ENCODE results near the gene COG4. TPM values are rescaled to one million over a fixed set of nuclear protein-coding genes. Genes with fewer than 3 reads are reported as not detected.
"Not testable (repeated sequence)": the region's sequence is repeated elsewhere in the genome, so short reads cannot be mapped to it uniquely, and the experiment has no call there.

Gene COG4
- total RNA-seq, 1 donor from 2014 or later = 49.1 TPM

DNA sequence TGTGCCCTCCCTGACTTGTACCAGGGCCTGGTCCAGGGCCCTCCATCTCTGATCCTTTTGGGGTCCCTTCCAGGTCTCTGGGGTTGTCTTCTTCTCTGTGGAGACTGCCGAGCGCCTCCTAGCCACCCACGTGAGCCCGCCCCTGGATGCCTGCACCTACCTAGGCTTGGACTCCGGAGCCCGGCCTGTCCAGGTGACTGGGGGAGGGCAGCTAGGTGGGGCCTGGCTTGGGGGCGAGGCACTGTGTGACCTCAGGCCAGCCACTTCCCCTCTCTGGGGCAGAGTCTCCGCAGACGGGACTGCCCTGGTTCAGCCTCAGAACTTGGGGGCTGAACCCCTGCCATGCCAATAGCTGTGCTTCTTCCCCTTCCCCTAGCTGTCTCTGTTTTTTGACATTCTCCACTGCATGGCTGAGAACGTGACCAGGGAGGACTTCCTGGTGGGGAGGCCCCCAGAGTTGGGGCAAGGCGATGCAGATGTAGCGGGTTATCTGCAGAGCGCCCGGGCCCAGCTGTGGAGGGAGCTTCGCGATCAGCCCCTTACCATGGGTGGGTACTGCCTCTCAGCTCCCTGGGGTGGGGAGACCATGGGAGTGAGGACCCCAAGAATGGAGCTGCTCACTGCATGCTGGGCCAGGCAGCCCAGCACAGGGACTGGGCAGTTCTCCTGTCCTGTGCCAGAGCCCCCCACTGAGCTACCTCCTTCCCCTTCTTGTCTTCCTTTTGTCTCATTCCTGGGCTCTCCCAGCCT, 54.4 kb downstream of the COG4 start:
- intact Hi-C loops (cut with DNase I) = no loop called here
- ATAC-seq (ENCODE audit: poor library complexity) (no peak), DNase-seq (no peak)

DNA sequence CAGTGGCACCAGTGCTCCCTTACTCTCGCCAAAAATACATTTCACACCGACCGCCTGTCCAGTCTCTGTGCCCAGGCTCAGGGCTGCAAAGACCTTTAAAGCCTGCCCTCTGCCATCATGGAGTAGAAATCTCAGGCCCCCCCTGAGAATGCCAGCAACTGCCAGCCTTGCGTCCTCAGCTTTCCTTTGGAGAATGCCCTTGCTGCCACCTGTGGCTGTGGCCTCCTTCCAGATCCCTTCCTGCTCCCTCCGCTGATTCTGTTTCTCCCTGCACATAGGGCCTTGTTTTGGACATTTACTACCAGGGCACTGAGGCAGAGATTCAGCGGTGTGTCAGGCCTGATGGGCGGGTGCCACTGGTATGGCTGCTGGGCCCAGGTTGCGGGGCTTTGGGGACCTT, 55.7 kb downstream of the COG4 start:
- intact Hi-C loops (cut with DNase I) = no loop called here
- ATAC-seq (ENCODE audit: poor library complexity) (no peak), DNase-seq (no peak)

DNA sequence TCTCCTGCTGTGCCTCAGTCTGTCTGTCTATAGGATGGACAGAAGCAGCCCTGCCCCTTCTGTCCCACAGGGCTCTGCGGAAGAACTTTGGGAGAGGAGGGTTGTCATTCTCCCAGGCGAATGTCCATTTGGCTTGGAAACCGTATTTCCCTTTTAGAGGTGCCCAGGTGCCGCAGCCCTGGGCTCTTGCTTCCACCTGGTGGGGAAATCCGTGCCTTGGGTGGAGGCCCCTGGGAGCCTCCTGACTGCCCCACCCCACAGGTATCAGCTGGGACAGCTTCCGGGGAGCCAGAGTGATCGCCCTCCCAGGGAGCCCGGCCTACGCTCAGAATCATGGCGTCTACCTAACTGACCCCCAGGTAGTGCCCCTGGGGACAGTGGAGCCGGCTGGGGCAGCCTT, 56.2 kb downstream of the COG4 start:
- intact Hi-C loops (cut with DNase I) = no loop called here
- ATAC-seq (ENCODE audit: poor library complexity) (no peak), DNase-seq (no peak)

DNA sequence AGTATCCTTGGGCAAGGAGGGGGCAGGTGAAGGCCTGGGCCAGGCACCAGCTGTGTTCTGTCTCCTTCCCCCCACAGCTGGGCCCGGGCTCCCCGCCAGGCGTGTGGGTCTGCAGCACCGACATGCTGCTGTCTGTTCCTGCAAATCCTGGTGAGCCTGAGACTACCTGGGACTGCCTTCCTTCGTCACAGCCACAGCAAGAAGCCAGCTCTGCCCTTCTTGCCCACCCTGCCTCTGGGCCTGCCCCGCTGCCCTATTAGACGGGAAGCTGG, 56.6 kb downstream of the COG4 start:
- no peak for ATAC-seq (ENCODE audit: poor library complexity)
- intact Hi-C loops (cut with DNase I) = no loop called here
- no peak for DNase-seq

DNA sequence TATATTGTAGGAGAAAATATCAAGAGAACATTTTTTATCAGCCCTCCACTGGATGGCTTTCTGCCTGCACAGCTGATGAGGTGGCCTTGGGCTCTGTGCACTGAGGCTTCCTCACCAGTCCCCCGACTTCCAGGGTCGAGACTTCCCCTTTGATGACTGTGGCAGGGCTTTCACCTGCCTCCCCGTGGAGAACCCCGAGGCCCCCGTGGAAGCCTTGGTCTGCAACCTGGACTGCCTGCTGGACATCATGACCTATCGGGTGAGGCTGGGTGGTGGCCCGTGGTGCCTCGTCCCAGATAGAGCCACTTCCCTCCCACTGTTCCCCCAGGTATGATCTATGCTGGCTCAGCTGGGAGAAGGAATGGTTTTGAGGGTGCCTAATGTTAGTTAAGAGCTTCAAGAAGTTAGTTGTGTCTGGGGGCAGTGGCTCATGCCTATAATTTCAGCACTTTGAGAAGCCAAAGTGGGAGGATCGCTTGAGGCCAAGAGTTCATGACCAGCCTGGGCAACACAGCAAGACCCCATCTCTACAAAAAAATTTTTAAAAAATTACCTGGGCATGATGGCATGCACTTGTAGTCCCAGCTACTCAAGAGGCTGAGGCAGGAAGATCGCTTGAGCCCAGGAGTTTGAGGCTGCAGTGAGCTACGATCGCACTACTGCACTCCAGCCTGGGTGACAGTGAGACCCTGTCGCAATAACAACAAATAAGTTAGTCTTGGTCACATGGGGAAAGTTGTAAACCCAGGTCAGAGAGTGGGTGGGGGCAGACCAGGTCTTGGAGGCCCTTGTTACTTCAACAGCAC, 57.2 kb downstream of the COG4 start:
- intact Hi-C loops (cut with DNase I) = no loop called here
- DNase-seq (no peak), ATAC-seq (ENCODE audit: poor library complexity) (no peak)

DNA sequence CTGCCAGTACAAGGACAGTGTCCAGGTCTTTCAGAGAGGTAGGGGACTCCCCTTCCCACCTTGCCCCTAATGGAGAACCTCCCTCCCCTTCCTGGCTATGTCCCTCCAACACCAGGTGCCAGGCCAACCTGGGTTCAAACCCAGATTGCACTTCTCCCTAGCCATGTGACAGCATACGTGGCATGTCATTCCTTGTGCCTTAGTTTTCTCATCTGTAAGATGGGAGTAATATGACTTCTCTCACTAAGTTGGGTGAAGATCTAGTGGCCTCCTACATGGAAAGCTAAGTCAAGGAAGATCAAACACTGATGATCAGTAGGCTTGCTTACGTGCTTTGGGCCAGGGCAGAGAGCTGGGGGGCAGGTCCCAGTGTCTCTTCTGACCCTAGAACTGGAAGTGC, 60.1 kb downstream of the COG4 start:
- no peak for DNase-seq
- ATAC-seq (ENCODE audit: poor library complexity) = no peak
- intact Hi-C loops (cut with DNase I) = no loop called here

DNA sequence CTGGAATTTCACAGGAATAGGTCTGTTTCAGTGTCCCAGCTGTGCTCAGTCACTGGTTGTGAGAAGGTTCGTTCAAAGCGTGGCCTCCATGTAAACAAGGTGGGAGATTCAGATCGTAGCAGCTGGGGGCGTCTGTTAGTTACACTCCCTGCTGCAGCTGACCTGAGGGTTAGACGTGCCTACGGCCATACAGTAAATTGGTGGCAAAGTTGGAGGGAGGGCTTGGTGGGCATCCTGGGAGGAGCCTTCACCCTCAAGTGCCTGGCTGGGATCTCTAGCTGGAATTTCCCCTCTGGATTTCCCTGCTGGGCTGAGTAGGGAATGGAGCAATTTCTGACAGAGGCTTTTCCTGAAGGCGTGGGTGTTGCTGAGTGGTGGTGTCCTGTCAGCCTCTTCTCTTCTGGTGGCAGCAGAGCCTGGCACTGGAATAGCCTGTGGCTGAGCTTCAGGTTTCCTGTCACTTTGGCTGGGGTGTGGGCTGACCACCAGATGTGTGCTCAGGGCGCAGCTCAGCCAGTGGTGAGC, 62.6 kb downstream of the COG4 start:
- no peak for DNase-seq
- intact Hi-C loops (cut with DNase I) = no loop called here
- ATAC-seq (ENCODE audit: poor library complexity) = peak; percentile 78

DNA sequence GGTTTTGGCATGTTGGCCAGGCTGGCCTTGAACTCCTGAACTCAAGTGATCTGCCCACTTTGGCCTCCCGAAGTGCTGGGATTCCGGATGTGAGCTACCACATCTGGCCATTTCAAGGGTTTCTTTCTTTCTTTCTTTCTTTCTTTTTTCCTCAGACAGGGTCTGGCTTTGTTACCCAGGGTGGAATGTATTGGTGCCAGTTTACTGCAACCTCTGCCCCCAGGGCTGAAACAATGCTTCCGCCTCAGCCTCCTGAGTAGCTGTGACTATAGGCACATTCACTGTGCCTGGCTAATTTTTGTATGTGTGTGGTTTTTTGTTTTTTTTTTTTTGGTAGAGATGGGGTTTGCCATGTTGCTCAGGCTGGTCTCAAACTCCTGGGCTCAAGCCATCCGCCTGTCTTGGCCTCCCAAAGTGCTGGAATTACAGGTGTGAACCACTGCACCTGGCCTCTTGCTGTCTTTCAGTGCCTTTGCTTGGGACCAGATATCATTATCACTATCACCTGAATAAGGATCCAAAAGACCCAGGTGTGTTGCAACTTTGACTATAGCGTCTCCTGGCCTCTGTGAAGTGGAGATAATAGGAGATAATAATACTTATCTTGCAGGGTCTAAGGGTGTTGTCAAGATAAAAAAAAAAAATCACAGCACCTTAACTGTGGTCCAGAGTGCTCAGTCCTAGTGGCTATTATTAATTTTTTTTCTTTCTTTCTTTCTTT, 65.7 kb downstream of the COG4 start:
- intact Hi-C loops (cut with DNase I) = no loop called here
- no peak for DNase-seq
- no peak for ATAC-seq (ENCODE audit: poor library complexity)

DNA sequence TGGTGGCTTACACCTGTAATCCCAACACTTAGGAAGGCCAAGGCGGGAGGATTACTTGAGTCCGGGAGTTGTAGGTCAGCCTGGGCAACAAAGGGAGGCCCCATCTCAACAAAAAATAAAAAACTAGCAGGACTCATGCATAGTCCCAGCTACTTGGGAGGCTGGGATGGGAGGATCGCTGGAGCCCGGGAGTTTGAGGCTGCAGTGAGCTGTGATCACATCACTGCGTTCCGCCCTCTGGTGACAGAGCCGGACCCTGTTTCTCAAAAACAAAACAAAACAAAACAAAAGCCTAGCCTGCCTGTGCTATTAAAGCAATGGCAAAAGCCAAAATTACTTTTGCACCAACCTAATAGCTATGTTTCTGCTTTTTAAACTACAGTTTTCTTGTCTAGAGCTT, 67.4 kb downstream of the COG4 start:
- peak; percentile 24 for DNase-seq
- intact Hi-C loops (cut with DNase I) = no loop called here

DNA sequence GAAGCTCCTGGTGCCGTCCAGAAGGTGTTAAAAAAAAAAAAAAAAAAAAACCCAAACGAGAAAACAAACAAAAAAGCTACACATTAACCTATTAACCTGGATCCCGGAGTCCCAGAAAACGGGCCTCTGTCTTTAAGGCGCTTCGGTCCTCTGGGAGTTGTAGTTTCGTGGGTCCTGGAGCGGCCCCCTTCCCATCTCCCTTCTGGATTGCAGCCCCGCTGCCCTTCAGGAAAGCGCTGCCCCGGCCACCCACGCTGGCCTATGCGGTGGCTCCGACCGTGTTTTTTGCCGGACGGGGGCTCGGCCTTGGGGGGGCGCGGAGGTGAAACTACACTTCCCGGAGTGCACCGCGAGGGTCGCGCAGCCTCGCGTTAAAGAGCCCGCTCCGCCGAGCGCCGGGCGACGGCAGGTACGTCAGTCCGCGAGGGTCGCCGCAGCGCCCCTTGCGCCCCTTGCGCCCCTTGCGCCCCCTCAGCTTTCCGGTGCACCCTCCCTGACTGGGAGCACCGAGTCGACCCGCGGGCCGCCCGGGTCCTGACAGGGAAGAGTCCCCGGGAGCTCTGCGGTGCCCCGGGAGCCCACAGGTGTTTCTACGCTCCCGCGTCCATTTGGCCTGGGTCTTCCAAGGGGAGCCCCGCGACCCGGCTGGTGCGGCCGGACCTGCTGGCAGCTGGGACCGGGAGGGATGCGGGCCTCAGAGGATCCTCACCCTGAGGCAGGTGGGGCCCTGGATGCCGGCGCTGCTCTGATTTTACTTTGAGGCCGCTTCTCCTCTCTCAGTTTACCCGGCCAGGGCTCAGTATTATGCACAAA, 68.9 kb downstream of the COG4 start, which contains the start of gene FCSK:
FCSK (plus strand) TSS at position 374 of the 813 bp plus-strand sequence. CDS start 8,596 bp downstream, outside the sequence.
- intact Hi-C loops (cut with DNase I) = no loop called here
- DNase-seq (peak; percentile 81), ATAC-seq (ENCODE audit: poor library complexity) (peak; percentile 96)

More for the DNA sequence above, 67.4 kb downstream of the COG4 start:
- ATAC-seq (ENCODE audit: poor library complexity) = no peak

DNA sequence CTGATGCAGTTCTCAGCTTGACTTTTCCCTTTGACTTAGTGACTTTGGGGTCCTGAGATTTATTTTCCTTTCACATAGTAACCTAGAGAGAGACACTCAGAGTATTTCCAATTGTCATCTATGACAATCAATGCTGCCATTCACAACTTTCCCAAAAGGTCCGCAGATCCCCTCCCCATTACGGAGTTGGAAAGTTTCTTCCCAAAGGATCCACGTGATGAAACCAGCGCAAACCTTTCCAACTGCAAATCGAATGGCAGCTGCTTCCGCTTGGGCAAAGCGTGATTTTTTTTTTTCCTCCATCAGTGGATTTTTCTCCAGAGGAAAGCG, 69.5 kb downstream of the COG4 start:
- intact Hi-C loops (cut with DNase I) = no loop called here
- ATAC-seq (ENCODE audit: poor library complexity) (peak; percentile 55), DNase-seq (no peak)

DNA sequence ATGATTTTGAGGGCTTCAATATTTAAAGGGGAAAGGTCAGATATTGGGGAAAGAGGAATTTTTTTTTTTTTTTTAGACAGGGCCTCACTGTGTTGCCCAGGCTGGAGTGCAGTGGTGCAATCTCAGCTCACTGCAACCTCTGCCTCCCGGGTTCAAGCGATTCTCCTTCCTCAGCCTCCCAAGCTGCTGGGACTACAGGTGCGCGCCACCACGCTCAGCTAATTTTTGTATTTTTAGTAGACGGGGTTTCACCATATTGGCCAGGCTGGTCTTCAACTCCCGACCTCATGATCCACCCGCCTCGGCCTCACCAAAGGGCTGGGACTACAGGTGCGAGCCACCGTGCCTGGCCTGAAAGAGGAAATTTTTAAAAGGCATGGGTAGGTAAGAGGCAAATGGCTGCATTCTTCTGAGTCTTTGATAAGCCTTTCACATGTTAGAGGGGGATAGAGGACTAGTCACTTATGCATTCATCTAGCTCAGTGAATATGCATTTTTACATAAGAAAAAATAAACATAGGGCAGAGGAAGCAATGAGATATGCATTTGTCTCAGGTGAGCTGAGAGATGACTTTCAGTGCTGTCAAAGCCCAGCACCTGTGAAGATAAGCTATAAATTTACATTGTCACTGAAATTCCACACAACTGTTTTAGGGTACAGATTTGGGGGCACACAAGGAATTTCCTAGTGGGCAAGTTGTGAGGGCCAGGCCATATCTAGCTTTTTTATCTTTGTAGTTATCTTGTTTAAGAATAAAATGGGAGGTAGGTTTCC, 70.0 kb downstream of the COG4 start:
- intact Hi-C loops (cut with DNase I) = no loop called here
- ATAC-seq (ENCODE audit: poor library complexity) (no peak), DNase-seq (peak; percentile 21)

DNA sequence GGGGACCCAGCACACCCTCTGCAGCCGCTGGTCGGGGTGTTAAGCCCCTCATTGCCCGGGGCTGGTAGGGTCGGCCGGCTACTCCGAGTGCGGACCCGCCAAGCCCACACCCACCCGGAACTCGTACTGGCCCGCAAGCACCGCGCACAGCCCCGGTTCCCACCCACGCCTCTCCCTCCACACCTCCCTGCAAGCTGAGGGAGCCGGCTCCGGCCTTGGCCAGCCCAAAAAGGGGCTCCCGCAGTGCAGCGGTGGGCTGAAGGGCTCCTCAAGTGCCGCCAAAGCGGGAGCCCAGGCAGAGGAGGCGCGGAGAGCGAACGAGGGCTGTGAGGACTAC, 72.4 kb downstream of the COG4 start:
- ATAC-seq (ENCODE audit: poor library complexity); intact Hi-C loops (cut with DNase I): not testable (repeated sequence)
- peak; percentile 32 for DNase-seq

DNA sequence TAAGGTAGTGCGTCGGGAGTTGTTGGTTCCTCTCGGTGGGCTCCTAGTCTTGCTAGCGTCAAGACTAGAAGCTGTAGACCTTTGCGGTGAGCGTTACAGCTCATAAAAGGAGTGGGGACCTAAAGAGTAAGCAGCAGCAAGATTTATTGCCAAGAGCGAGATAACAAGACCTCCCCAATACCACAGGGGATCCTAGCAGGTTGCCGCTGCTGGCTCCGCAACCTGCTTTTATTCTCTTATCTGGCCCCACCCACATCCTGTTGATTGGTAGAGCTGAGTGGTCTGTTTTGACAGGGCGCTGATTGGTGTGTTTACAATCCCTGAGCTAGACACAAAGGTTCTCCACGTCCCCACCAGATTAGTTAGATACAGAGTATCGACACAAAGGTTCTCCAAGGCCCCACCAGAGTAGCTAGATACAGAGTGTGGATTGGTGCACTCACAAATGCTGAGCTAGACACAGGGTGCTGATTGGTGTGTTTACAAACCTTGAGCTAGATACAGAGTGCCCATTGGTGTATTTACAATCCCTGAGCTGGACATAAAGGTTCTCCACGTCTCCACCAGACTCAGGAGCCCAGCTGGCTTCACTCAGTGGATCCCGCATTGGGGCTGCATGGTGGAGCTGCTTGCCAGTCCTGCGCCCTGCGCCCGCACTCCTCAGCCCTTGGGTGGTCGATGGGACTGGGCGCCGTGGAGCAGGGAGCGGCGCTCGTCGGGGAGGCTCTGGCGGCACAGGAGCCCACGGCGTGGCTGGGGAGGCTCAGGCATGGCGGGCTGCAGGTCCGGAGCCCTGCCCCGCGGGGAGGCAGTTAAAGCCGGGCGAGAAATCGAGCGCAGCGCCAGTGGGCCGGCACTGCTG, 73.0 kb downstream of the COG4 start:
- ATAC-seq (ENCODE audit: poor library complexity); intact Hi-C loops (cut with DNase I): not testable (repeated sequence)
- peak; percentile 26 for DNase-seq

DNA sequence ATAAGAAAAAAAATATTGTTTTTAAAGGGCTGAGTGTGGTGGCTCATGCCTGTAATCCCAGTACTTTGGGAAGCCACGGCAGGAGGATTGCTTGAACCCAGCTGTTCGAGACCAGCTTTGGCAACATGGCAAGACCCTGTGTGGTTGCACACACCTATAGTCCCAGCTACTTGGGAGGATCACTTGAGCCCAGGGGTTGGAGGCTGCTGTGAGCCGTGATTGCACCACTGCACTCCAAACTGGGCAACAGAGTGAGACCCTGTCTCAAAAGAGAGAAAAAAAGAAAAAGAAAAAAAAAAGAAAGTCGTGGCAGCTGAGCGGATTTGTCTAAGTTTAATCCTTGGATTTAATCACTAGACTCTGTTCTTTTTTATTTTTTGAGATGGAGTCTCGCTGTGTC, 75.3 kb downstream of the COG4 start:
- intact Hi-C loops (cut with DNase I) = no loop called here
- DNase-seq = no peak
- no peak for ATAC-seq (ENCODE audit: poor library complexity)

DNA sequence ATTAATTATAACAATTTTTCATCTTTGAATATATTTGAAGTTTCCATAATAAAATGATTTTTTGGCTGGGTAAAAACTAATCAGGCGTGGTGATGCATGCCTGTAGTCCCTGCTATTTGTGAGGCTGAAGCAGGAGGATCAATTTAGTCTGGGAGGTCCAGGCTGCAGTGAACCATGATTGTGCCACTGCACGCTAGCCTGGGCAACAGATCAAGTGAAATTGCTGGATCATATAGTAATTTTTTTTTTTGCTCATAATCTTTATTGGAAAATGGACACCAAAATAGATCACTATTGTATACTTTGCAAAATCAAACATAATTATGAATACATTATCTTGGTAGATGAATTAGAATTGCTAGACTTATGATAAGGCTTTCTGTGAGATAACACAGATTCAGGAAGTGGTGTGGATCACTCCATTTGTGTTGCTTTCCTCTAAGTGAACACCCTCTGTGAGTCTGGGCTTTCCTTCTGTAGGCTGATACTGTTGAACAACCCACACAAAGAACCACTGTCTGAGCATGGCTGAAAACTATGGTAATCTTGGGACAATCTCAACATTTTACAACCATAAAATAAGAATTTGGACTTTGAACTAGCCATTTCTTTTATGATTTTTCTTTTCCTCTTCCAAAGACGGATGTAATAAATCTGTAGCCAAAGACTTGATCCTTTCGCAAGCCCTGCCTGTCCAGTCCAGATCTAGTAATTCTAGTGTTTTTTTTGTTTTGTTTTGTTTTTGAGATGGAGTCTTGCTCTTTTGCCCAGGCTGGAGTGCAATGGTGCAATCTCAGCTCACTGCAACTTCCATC, 78.9 kb downstream of the COG4 start:
- ATAC-seq (ENCODE audit: poor library complexity) = no peak
- intact Hi-C loops (cut with DNase I) = no loop called here

DNA sequence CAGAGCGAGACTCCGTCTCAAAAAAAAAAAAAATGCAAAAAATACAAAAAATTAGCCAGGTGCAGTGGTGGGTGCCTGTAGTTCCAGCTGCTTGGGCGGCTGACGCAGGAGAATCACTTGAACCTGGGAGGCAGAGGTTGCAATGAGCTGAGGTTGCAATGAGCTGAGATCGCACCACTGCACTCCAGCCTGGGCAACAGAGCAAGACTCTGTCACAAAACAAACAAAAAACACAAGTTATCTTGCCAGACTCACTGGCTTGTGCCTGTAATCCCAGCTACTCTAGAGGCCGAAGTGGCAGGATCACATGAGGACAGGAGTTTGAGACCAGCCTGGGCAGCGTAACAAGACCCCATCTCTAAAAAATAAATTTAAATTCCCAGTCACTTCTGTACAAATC, 81.0 kb downstream of the COG4 start:
- intact Hi-C loops (cut with DNase I) = no loop called here
- DNase-seq (no peak), ATAC-seq (ENCODE audit: poor library complexity) (no peak)

More for the DNA sequence above, 78.9 kb downstream of the COG4 start:
- no peak for DNase-seq

Measured in Right ventricle myocardium superior (tissue), 1 donor.